H1 (cell line): ENCODE measurements around the gene ADAM12. TPM values are rescaled to one million over a fixed set of nuclear protein-coding genes. Genes with fewer than 3 reads are reported as not detected.

Source experiments
- CTCF ChIA-PET: fragments of 300-600 bp; sonication (Branson Sonifier 250); formaldehyde crosslinking; loops from one replicate; lab custom pipeline; 2021; ENCODE audit not compliant: partially characterized antibody; lab: Charles Lee
- POLR2A ChIA-PET: fragments of 300-600 bp; sonication (Branson Sonifier 250); formaldehyde crosslinking; loops from one replicate; lab custom pipeline; 2021; ENCODE audit warnings: inconsistent platforms; ENCODE audit not compliant: partially characterized antibody; lab: Charles Lee
- DNase-seq, 2 experiments: peaks; one replicate each; pipeline versions ENCODE4 v3.0.0 to v3.0.0-alpha.2; 2010 to 2022; ENCODE audit warnings: low spot score in 2 of 2, low read depth in 1 of 2, mixed read lengths in 1 of 2
- FAIRE-seq: peaks from 2 replicates; lab custom pipeline; 2011; peaks lifted over from hg19 to GRCh38; lab: Jason Lieb, UNC
- H2AFZ ChIP-seq: 2 replicates; pipeline ENCODE4 v1.8.1; 2012; ENCODE audit warnings: low read length, inconsistent platforms
- H2AK5ac ChIP-seq: 2 replicates; pipeline ENCODE4 v1.6.1; 2013; ENCODE audit warnings: low read depth, low read length
- H2BK120ac ChIP-seq: replicated peaks from 2 replicates; pipeline ENCODE3; 2013; ENCODE audit warnings: low read depth, low read length, inconsistent platforms
- H2BK12ac ChIP-seq: 2 replicates; pipeline ENCODE4 v1.6.1; 2013; ENCODE audit warnings: low read depth, low read length
- H2BK15ac ChIP-seq: 2 replicates; pipeline ENCODE4 v1.6.1; 2013; ENCODE audit warnings: low read length
- H2BK20ac ChIP-seq: 2 replicates; pipeline ENCODE4 v1.6.1; 2013; ENCODE audit warnings: low read length
- H2BK5ac ChIP-seq: 2 replicates; pipeline ENCODE4 v1.6.1; 2013; ENCODE audit warnings: low read depth, low read length
- H3K14ac ChIP-seq: 2 replicates; pipeline ENCODE4 v1.6.1; 2013; ENCODE audit warnings: inconsistent platforms; ENCODE audit not compliant: insufficient read length
- H3K18ac ChIP-seq: 2 replicates; pipeline ENCODE4 v1.6.1; 2013; ENCODE audit warnings: low read length; ENCODE audit errors: extremely low read depth
- H3K23ac ChIP-seq: 2 replicates; pipeline ENCODE4 v1.6.1; 2013; ENCODE audit warnings: inconsistent platforms; ENCODE audit not compliant: insufficient read length
- H3K23me2 ChIP-seq: 2 replicates; pipeline ENCODE4 v1.6.1; 2013; ENCODE audit warnings: low read depth, low read length
- H3K27ac ChIP-seq: 2 replicates; pipeline ENCODE4 v1.6.1; 2011; ENCODE audit warnings: low read depth, low read length, inconsistent platforms
- H3K27me3 ChIP-seq, 4 experiments: replicated peaks in 1 of 4; 1 replicate in 1 of 4; 2 replicates in 3 of 4; pipeline versions ENCODE4 v1.6.1 to v1.8.1; 2011 to 2013; ENCODE audit warnings: low read length in 3 of 4, mild to moderate bottlenecking in 3 of 4, inconsistent platforms in 2 of 4, mixed read lengths in 2 of 4, moderate library complexity in 1 of 4; ENCODE audit not compliant: control insufficient read depth in 3 of 4, insufficient read depth in 3 of 4; ENCODE audit errors: extremely low read depth in 1 of 4
- H3K36me3 ChIP-seq, 4 experiments: 2 replicates each; pipeline versions ENCODE4 v1.6.1 to v1.8.1; 2011 to 2013; ENCODE audit warnings: mild to moderate bottlenecking in 4 of 4, low read length in 3 of 4, moderate library complexity in 2 of 4, control low read depth in 1 of 4, inconsistent platforms in 1 of 4; ENCODE audit not compliant: insufficient read depth in 4 of 4, control insufficient read depth in 2 of 4
- H3K4ac ChIP-seq: replicated peaks from 2 replicates; pipeline ENCODE3; 2013; ENCODE audit warnings: low read length, low read depth, mixed read lengths, inconsistent platforms; ENCODE audit not compliant: insufficient read length
- H3K4me1 ChIP-seq, 4 experiments: replicated peaks in 1 of 4; 1 replicate in 1 of 4; 2 replicates in 3 of 4; pipeline versions ENCODE4 v1.6.1 to v1.8.1; 2011 to 2013; ENCODE audit warnings: low read length in 3 of 4, inconsistent platforms in 2 of 4, mixed read lengths in 1 of 4; ENCODE audit not compliant: insufficient read depth in 4 of 4, control insufficient read depth in 3 of 4
- H3K4me2 ChIP-seq, 2 experiments: 2 replicates each; pipeline versions ENCODE4 v1.6.1 to v1.8.1; 2011 to 2013; ENCODE audit warnings: low read depth in 2 of 2, low read length in 2 of 2, control low read depth in 1 of 2, inconsistent platforms in 1 of 2, mild to moderate bottlenecking in 1 of 2; ENCODE audit not compliant: insufficient read depth in 1 of 2
- H3K4me3 ChIP-seq, 4 experiments: fragments of 200-600, 300-600 bp in 1 of 4; sonication (generic), shearing (Covaris generic), sonication (Bioruptor Twin) in 1 of 4; 2 replicates each; pipeline versions ENCODE4 v1.5.1 to v1.8.1; 2011 to 2016; ENCODE audit warnings: low read length in 4 of 4, low read depth in 3 of 4, control low read depth in 2 of 4, inconsistent platforms in 2 of 4, mild to moderate bottlenecking in 2 of 4, mixed read lengths in 1 of 4, moderate library complexity in 1 of 4; ENCODE audit not compliant: insufficient read depth in 2 of 4; ENCODE audit errors: extremely low read depth in 1 of 4
- H3K56ac ChIP-seq: replicated peaks from 2 replicates; pipeline ENCODE3; 2013; ENCODE audit warnings: low read depth, mild to moderate bottlenecking, mixed read lengths, low read length, inconsistent platforms; ENCODE audit not compliant: insufficient read length
- H3K79me1 ChIP-seq: 2 replicates; pipeline ENCODE4 v1.6.1; 2013; ENCODE audit warnings: low read depth, low read length, control low read depth
- H3K79me2 ChIP-seq, 2 experiments: 2 replicates each; pipeline versions ENCODE4 v1.6.1 to v1.8.1; 2012 to 2013; ENCODE audit warnings: low read length in 2 of 2, mild to moderate bottlenecking in 2 of 2, inconsistent platforms in 1 of 2; ENCODE audit not compliant: insufficient read depth in 2 of 2, control insufficient read depth in 1 of 2
- H3K9ac ChIP-seq, 4 experiments: replicated peaks in 1 of 4; 1 replicate in 1 of 4; 2 replicates in 3 of 4; pipeline versions ENCODE4 v1.6.1 to v1.8.1; 2011 to 2013; ENCODE audit warnings: low read depth in 3 of 4, low read length in 3 of 4, control low read depth in 2 of 4, mild to moderate bottlenecking in 2 of 4, moderate library complexity in 2 of 4, inconsistent platforms in 1 of 4; ENCODE audit errors: extremely low read depth in 1 of 4
- H3K9me3 ChIP-seq, 2 experiments: 2 replicates each; pipeline versions ENCODE4 v1.6.1 to v1.8.1; 2012 to 2013; ENCODE audit warnings: mild to moderate bottlenecking in 2 of 2, moderate library complexity in 2 of 2, control low read depth in 1 of 2, inconsistent platforms in 1 of 2, low read depth in 1 of 2, low read length in 1 of 2, mixed read lengths in 1 of 2; ENCODE audit not compliant: insufficient read depth in 2 of 2
- H4K20me1 ChIP-seq, 2 experiments: replicated peaks in 1 of 2; 2 replicates each; pipeline versions ENCODE3 to v1.8.1; 2011 to 2013; ENCODE audit warnings: inconsistent platforms in 2 of 2, low read length in 2 of 2, mild to moderate bottlenecking in 1 of 2; ENCODE audit not compliant: insufficient read depth in 2 of 2, control insufficient read depth in 1 of 2
- H4K5ac ChIP-seq: 2 replicates; pipeline ENCODE4 v1.6.1; 2013; ENCODE audit warnings: low read length, low read depth, mixed read lengths, inconsistent platforms; ENCODE audit not compliant: insufficient read length
- H4K8ac ChIP-seq: 2 replicates; pipeline ENCODE4 v1.8.0; 2013; ENCODE audit warnings: mild to moderate bottlenecking, moderate library complexity, low read length, inconsistent platforms; ENCODE audit not compliant: insufficient read depth; ENCODE audit errors: extremely low read depth
- H4K91ac ChIP-seq: replicated peaks from 2 replicates; pipeline ENCODE3; 2013; ENCODE audit warnings: low read length, mixed read lengths, inconsistent platforms; ENCODE audit not compliant: insufficient read length
- ATF2 ChIP-seq: IDR thresholded peaks from 2 replicates; pipeline ENCODE4 v1.6.1; 2012; ENCODE audit warnings: low read length, inconsistent platforms
- CREB1 ChIP-seq: IDR thresholded peaks from 2 replicates; pipeline ENCODE4 v1.6.1; 2012; ENCODE audit warnings: inconsistent platforms
- EP300 ChIP-seq, 2 experiments: IDR thresholded peaks; 1 replicate in 1 of 2; 2 replicates in 1 of 2; pipeline ENCODE4 v1.6.1; 2011 to 2012; ENCODE audit warnings: low read depth in 2 of 2, low read length in 2 of 2, mild to moderate bottlenecking in 2 of 2, borderline replicate concordance in 1 of 2, inconsistent platforms in 1 of 2, moderate library complexity in 1 of 2
- FOSL1 ChIP-seq: IDR thresholded peaks from 2 replicates; pipeline ENCODE4 v1.6.1; 2011; ENCODE audit warnings: mild to moderate bottlenecking, low read depth, low read length, moderate library complexity; ENCODE audit not compliant: insufficient read depth
- HDAC2 ChIP-seq, 2 experiments: fragments of 300-600 bp in 1 of 2; sonication (generic) in 1 of 2; IDR thresholded peaks; 2 replicates each; pipeline ENCODE4 v1.6.1; 2011 to 2012; ENCODE audit warnings: low read depth in 2 of 2, low read length in 2 of 2, mild to moderate bottlenecking in 2 of 2, moderate library complexity in 2 of 2, borderline replicate concordance in 1 of 2, inconsistent platforms in 1 of 2
- POLR2AphosphoS5 ChIP-seq: IDR thresholded peaks from 2 replicates; pipeline ENCODE4 v1.6.1; 2011; ENCODE audit warnings: low read depth, low read length
- RAD21 ChIP-seq, 2 experiments: IDR thresholded peaks in 1 of 2; conservative IDR thresholded peaks in 1 of 2; 2 replicates each; pipeline ENCODE4 v1.6.1; 2011; ENCODE audit warnings: low read depth in 2 of 2, low read length in 2 of 2, improper control_type of control experiment in 1 of 2, inconsistent platforms in 1 of 2, mild to moderate bottlenecking in 1 of 2, moderate library complexity in 1 of 2
- TAF1 ChIP-seq: IDR thresholded peaks from 2 replicates; pipeline ENCODE4 v1.6.1; 2011; ENCODE audit warnings: mild to moderate bottlenecking, low read depth, low read length
- WGBS, 2 experiments: shearing (Covaris generic) in 1 of 2; methylation state at CpG; one replicate each; pipeline versions ENCODE4 v1.1.6 to v1.1.7; 2013 to 2015; ENCODE audit warnings: low lambda C conversion rate in 2 of 2, mixed read lengths in 2 of 2, inconsistent platforms in 1 of 2, low coverage in 1 of 2, missing lambda C conversion rate in 1 of 2; ENCODE audit not compliant: insufficient replicate concordance in 2 of 2, insufficient coverage in 1 of 2, insufficient read length in 1 of 2; ENCODE audit errors: extremely low coverage in 1 of 2, missing lambda C conversion rate in 1 of 2; 5-methylcytosine and 5-hydroxymethylcytosine counted together
- polyA plus RNA-seq, 7 experiments: library from polyadenylated mRNA; depleted of rRNA in 3 of 7; stranded (reverse) in 5 of 7; unstranded in 2 of 7; fragments of >200 nt in 5 of 7; fragments of 200-250 nt in 2 of 7; gene quantifications; 1 replicate in 5 of 7; 2 replicates in 1 of 7; 4 replicates in 1 of 7; pipeline versions ENCODE4 v1.2.1 to v1.2.3, GENCODE V29; 2011 to 2013; ENCODE audit warnings: missing spikeins in 2 of 7, mixed read lengths in 2 of 7
- total RNA-seq: library from RNA; stranded (reverse); fragmentation: NEBNext Ultra II Directional; extraction: Animal tissue kit (Norgen Biotek cat#: 25700); gene quantifications from 2 replicates; pipeline ENCODE4 v1.2.1, GENCODE V29; 2021

ADAM12 gene
- total and polyA plus RNA-seq, 2 of the 8 experiments (the other 6 are each of a cell fraction or from before 2014, with no cell fraction given): 0.07 to 0.17 TPM

DNA sequence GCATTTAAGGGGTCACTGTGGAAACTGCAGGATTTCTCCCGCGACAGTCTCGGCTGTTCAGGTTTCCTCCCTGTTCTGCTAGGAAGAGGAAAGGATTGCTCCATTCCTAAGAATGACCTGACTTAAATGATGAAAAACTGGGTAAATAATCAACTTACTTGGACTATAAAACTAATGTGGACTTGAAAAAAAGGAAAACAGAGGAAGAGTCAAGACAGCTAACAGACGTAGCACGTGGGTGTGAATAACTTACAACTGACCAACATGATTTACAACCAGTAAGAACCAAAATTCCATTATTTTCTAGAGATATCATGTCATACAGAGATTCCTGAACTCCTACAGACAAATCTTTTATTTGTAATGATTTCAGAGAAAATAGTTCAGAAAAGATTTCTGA is 93.8 kb downstream of the ADAM12 start:
- FAIRE-seq (no peak), DNase-seq (no peak)
- ChIA-PET CTCF (no interaction called here), POLR2A (no interaction called here)
- Histone ChIP-seq H2BK20ac (no peak overlapping the region), H3K4ac (no peak overlapping the region), H4K20me1 (no peaks in the 10 kb centered on the region), H3K9me3 (no peaks in the 10 kb centered on the region; a peak in 1 of 4 replicates), H3K79me1 (no peaks in the 10 kb centered on the region), H3K36me3 (no peaks in the 10 kb centered on the region), H3K4me1 (no peaks in the 10 kb centered on the region; a peak in 1 of 7 replicates), H3K18ac (no peak overlapping the region), H2BK5ac (no peak overlapping the region), H3K27me3 (no peaks in the 10 kb centered on the region), H2BK120ac (no peak overlapping the region), H2AFZ (no peak overlapping the region), H3K79me2 (no peaks in the 10 kb centered on the region), H2BK12ac (no peak overlapping the region), H3K56ac (no peak overlapping the region), H2BK15ac (no peak overlapping the region), H3K14ac (no peak overlapping the region), H3K23me2 (no peaks in the 10 kb centered on the region), H3K23ac (no peak overlapping the region), H3K4me3 (no peak overlapping the region), H4K8ac (no peak overlapping the region), H4K5ac (no peak overlapping the region), H3K27ac (no peak overlapping the region), H4K91ac (no peak overlapping the region), H3K4me2 (no peak overlapping the region), H3K9ac (no peak overlapping the region), H2AK5ac (no peak overlapping the region)
- 94% methylated on average over 5 of the region's 5 CpGs; no CpG with 5 or more reads in 1 of the 2 experiments for WGBS, 2 experiments
- TF ChIP-seq POLR2AphosphoS5: no peak
- TF ChIP-seq TAF1: no peak
- no peak for TF ChIP-seq RAD21 (IDR thresholded peaks at IDR 0.05 in 1 of 2, conservative IDR thresholded peaks at IDR 0.05 in 1 of 2; ENCODE audit: low read depth in 2 of 2, low read length in 2 of 2)
- TF ChIP-seq CREB1: no peak
- no peak for TF ChIP-seq ATF2
- no peak for TF ChIP-seq EP300 (IDR thresholded peaks at IDR 0.05; ENCODE audit: borderline replicate concordance in 1 of 2, low read depth in 2 of 2, low read length in 2 of 2)
- no peak for TF ChIP-seq HDAC2 (IDR thresholded peaks at IDR 0.05; ENCODE audit: borderline replicate concordance in 1 of 2, low read depth in 2 of 2, low read length in 2 of 2)
- no peak for TF ChIP-seq FOSL1
